NCI-H2227 (cell line): ENCODE results near the gene GRK3.
"Not testable (repeated sequence)": the region's sequence is repeated elsewhere in the genome, so short reads cannot be mapped to it uniquely, and the experiment has no call there.

Experiments used
- DNase-seq: peaks from one replicate; lab custom pipeline; 2025; ENCODE audit not compliant: unreplicated experiment; lab: John Stamatoyannopoulos, UW

Gene GRK3

GRCh38 chr22:25694196-25694907 is 129.9 kb downstream of the GRK3 start:
- DNase-seq, result no peak

DNA sequence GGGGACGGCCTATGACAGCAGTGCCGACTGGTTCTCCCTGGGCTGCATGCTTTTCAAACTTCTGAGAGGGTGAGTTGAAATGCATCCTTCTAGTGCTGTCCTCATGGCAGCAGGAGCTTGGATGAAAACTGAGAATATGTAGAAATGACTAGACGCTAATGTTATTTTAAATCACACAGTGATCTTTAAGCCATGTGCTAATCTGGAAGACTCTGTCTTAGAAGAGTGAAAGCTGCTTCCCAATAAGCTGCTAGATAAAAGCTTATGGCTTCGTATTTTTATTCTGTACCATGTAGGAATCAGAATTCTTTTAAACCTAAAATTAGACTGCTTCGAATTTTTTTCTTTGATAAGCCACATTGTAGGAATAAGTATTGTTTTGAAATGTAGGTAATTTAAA is 130.7 kb downstream of the GRK3 start:
- no peak for DNase-seq

- DNase-seq, result no peak
These were observed 132.3 kb downstream of the GRK3 start for GRCh38 chr22:25696763-25697162.

GRCh38 chr22:25697181-25697664 is 132.7 kb downstream of the GRK3 start:
- no peak for DNase-seq

GRCh38 chr22:25697978-25698377 is 133.5 kb downstream of the GRK3 start:
- no peak for DNase-seq

DNA sequence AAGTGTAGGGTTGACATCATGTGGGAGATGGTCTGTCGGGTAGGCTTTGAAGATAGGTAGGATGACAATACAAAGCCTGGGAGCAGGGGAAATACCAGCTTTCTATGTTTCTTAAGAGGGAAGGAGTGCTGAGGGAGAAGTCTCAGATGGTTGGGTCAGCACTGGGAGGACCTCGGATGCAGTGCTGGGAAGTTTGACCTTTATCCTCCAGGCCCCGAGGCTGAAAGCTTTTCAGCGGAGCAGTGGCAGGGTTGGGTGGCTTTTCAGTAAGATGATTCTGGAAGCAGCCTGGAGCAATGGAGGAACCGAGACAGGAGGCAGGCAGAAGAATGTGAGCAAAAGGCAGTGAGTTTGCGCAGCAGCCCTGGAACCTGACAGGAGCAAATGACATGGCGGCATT is 134.0 kb downstream of the GRK3 start:
- DNase-seq, result no peak

DNA sequence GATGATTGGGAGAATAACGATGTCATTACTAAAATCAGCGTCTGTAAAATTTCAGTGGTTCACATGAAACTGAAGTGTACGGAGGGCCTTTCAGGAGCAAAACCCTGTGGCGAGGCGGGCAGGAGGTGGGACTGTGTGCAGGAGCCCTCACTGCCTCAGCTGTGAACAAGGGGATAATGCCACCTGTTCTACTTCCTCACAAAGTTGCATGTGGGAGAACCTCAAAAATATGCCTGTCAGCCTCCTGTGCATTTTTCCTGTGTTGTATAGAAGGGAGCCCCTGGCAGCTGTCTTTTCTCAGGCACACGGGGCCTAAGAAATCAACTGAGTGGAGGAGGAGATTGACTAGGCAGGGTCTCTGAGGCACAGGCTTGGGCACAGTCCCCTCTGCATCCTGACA is 134.5 kb downstream of the GRK3 start:
- DNase-seq, result no peak

- DNase-seq, result no peak
These were observed 136.7 kb downstream of the GRK3 start for GRCh38 chr22:25701056-25701780.

DNA sequence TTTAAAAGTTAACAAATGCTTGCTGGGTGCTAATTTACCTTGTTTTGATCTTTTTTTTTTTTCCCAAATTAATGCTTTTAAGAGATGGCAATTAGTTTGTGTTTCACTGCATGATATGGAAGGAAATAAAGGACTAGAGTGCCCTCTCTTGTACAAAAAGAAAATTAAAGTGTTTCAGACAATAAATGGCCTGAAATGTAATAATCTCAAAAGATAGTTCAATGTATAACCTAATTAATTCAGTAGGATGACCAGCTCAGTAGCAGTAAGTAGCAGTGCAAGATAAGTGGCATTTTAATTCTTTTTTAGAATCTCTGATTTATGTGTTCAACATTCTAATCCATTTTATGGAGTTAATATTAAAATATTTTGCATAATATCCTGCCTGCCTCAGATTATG is 137.6 kb downstream of the GRK3 start:
- no peak for DNase-seq

DNA sequence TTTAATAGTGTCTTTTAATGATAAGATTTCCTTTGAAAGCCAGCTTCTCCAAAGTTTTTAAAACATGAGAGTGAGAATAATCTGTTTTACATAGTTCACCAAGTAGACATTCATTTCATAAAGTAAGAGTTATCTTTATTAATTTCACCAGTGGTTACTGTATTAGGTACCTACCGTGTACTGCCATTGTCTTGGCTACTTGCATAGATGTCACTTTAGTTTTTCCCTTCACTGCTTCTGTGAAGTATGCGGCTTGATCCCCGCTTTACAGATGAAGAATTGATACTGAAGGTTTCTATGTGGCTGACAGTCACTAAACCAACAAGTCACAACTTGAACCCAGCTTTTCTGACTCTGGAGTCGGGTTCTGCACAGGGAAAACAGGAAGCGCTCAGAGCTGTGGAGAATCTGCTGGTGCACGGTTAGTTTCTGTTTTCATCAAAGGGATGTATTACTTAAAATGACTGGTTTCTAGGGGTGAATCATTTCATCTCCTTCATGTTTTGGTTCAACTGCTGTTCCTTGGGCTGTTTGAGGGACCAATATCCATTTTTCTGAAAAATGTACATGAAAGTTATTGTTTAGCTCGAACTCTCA is 138.2 kb downstream of the GRK3 start:
- DNase-seq, result no peak

DNA sequence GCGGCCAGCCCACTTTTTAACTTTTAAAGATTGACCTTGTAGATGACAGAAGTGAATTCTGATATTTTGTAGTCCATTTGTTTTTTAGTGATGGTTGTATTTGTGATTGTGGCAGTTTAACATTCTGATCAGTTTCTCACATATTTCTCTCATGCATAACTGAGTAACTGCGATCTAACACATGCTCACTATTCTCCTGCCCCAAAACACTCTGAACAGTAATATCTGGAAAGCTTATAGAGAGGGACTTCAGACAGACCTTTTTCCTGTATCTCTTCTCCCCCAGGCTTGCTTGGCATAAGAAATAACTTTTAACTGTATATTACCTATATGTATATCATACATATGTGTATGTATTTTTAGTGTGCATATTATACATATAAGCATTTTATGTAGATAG is 140.2 kb downstream of the GRK3 start:
- no peak for DNase-seq

DNA sequence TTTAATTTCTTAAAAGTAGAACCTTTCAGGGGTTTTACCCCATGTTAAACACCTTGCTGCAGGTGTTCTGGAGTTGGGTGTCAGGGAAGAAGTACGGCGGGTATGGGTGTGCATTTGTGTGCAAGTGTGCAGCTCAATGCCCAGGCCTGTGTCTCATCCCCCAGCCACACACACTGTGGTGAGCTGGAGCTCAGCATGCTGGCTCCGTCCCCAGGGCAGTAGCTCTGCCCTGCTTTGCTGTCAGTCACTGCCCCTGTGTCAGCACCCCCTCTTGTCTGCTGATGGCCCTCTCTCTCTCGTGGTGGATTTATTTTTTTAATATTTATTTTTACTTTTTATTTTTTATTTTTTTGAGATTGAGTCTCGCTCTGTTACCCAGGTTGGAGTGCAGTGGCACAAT is 141.7 kb downstream of the GRK3 start:
- DNase-seq, result no peak

DNA sequence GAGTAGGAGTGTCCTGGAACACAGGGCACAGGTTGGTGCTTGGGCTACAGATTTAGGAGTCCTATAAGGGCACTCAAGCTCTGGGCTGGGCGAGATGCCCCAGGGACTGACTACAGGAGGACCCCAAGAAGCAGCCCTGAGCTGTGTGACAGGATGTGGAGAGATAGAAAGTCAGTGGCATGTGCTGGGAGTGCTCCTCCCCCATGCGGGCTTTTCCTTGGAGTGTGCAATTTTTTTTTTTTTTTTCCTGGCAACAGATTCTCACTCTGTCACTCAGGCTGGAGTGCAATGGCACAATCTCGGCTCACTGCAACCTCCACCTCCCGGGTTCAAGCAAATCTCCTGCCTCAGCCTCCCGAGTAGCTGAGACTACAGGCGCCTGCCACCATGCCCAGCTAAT is 144.0 kb downstream of the GRK3 start:
- DNase-seq, result not testable (repeated sequence)

GRCh38 chr22:25709758-25710157 is 145.3 kb downstream of the GRK3 start:
- DNase-seq, result no peak

- no peak for DNase-seq
These were observed 146.0 kb downstream of the GRK3 start for GRCh38 chr22:25710501-25710900.

GRCh38 chr22:25711491-25711890 is 147.0 kb downstream of the GRK3 start:
- no peak for DNase-seq

DNA sequence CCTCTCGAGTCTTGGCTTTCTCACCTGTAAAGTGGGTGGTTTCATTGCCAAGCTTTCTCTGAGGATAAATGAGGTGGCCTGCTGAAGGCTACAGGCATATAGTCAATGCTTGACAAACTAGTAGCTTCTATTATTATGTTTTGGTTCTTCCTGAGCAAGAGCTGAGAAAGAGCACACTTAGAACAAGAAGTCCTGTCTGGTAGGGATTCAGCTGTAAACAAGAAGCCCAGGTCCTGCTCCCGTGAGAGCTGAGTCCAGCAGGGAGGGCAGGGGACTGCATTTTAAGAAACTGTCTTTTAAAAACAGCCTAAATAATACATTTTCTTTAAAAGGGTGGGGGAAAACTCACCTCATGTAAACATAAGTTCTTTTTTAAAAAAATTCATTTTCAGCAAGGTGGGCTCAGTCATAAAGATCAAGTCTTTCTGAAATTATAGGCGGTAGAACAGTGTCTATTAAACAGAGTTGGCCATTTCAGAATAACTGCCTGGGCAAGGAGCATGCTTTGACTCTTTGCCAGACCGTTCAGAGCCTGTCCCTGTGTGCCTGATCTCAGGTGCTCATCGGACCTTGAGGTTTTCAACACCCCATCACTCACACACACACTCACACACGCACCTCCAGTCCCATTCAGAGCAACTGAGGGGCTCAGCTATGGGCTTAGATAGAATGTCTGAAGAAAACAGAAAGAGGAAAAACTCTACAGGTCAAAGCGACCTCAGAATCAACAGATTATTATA is 148.4 kb downstream of the GRK3 start:
- DNase-seq, result no peak

- no peak for DNase-seq
These were observed 149.6 kb downstream of the GRK3 start for GRCh38 chr22:25714070-25714469.

DNA sequence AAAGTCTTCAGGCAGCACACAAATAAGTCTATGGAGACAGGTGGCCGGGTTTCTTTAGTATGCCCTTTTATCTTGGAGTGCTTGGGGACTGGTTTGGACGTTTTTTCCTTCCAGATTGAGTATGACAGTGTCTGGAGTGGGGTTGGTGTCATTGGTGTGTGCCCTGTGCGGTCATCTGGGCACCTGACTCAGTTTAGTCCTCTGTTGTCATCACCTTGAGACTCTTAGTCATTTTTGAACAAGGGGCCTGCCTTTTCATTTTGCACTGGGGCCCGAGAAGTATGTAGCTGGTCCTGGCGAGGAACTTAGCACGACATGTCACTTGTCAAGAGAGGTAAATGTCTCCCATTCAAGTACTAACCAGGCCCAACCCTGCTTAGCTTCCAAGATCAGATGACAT is 150.3 kb downstream of the GRK3 start:
- no peak for DNase-seq

DNA sequence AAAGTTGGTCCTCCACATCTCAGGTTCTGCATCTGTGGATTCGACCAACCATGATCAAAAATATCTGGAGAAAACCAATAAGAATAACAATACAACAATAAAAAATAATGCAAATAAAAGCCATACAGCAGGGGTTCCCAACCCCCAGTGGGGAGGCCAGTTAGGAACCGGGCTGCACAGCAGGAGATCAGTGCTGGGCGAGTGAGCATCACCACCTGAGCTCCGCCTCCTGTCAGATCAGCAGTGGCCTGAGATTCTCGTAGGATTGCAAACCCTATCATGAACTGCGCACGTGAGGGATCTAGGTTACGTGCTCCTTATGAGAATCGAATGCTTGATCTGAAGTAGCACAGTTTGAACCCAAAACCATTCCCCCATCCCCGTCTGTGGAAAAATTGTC is 152.2 kb downstream of the GRK3 start:
- DNase-seq, result no peak

- DNase-seq, result no peak
These were observed 153.8 kb downstream of the GRK3 start for GRCh38 chr22:25718135-25718840.
